HG02763 (cell line): ENCODE measurements around the gene RAPGEF1.
"Not testable (repeated sequence)": the region's sequence is repeated elsewhere in the genome, so short reads cannot be mapped to it uniquely, and the experiment has no call there.

Experiments used
- ATAC-seq: cut with Tn5 transposase; IDR thresholded peaks from one replicate; pipeline ENCODE4 v1.9.1; 2021; ENCODE audit warnings: mild to moderate bottlenecking, moderate library complexity; ENCODE audit not compliant: unreplicated experiment

RAPGEF1 gene

GRCh38 chr9:131575946-131576853 lies 163.7 kb downstream of the RAPGEF1 start:
- no peak for ATAC-seq

GRCh38 chr9:131574730-131575640 lies 164.9 kb downstream of the RAPGEF1 start:
- no peak for ATAC-seq

- no peak for ATAC-seq
These were observed 172.0 kb downstream of the RAPGEF1 start for GRCh38 chr9:131567910-131568309.

- ATAC-seq, result no peak
These were observed 173.7 kb downstream of the RAPGEF1 start for GRCh38 chr9:131566158-131566557.

DNA sequence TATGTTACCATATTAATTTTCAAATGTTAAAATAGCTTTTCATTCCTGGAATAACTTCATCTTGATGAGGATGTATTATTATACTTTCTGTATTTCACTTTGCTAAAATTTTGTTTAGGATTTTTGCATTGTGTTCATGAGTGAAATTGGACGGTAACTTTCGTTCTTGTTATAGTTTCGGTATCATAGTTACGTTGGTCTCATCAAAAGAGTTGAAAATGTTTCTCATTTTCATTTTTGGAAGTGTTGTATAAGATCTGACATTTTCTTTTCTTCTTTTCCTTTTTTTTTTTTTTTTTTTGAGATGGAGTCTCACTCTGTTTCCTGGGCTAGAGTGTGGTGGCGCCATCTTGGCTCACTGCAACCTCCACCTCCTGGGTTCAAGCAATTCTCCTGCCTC lies 174.5 kb downstream of the RAPGEF1 start:
- ATAC-seq, result no peak

- no peak for ATAC-seq
These were observed 177.6 kb downstream of the RAPGEF1 start for GRCh38 chr9:131562032-131562959.

DNA sequence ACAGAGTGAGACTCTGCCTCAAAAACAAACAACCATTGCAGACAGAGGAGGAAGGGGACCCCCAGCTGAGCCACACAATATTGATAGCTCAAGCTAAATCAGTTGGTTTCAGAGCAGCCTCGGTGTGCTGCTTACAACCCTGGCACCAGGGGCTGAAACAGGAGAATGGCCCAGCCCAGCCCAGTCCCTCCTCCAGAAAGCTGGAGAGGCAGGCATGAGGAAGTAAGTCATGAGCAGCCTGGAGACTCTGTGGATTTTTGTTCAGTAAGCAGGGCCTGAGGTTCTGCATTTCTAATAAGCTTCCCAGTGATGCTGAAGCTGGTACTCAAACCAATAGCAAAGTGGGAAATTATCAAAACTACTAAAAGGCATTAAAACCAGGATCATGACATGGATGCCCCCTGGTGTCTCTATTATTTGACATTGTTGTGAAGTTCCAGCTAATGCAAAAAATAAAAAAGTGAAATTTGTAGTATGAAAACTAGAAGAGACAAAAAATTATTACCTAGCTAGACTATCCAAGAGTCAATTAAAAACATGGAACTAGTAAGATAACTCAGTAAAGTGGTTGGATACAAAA lies 180.4 kb downstream of the RAPGEF1 start:
- ATAC-seq, result no peak

GRCh38 chr9:131557855-131558548 lies 181.9 kb downstream of the RAPGEF1 start:
- no peak for ATAC-seq

GRCh38 chr9:131555841-131556673 lies 183.8 kb downstream of the RAPGEF1 start:
- ATAC-seq, result no peak

DNA sequence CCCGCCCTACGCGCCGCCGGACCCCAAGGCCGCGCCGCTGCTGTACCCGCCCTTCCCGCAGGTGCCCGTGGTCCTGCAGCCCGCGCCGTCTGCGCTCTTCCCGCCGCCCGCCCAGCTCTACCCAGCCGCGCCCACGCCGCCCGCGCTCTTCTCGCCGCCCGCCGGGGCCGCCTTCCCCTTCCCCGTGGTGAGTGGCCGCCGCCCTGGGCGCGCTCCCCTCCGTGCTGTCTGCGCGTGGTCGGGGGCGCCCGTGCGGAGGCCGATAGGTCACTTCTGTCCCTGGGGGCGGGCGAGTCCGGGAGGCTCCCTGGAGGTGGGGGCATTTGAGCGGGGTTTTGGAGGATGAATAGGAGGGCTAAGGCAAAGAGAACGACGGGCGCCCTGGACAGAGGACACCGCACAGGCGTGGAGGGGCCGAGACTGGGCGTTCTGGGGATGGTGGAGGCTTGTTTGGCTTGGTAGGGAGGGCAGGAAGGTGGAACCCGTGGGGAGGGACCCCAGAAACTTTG lies 185.0 kb downstream of the RAPGEF1 start:
- no peak for ATAC-seq

GRCh38 chr9:131554087-131554842 lies 185.6 kb downstream of the RAPGEF1 start:
- no peak for ATAC-seq

- no peak for ATAC-seq
These were observed 187.8 kb downstream of the RAPGEF1 start for GRCh38 chr9:131552030-131552429.

DNA sequence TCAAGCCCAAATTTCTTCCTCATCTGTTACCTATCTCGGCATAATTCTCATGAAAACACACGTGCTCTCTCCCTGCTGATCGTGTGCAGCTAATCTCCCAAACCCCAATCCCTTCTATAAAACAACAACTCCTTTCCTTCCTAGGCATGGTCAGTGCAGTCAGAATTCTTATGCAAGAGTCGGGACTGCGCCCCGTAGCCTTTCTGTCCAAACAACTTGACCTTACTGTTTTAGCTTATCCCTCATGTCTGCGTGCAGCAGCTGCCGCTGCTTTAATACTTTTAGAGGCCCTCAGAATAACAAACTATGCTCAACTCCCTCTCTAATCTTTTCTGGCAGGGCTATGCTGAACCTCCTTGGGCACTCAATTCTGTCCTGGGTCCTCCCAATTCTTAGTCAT lies 189.4 kb downstream of the RAPGEF1 start:
- ATAC-seq, result not testable (repeated sequence)

GRCh38 chr9:131549186-131549585 lies 190.7 kb downstream of the RAPGEF1 start:
- not testable (repeated sequence) for ATAC-seq

GRCh38 chr9:131546336-131547084 lies 193.4 kb downstream of the RAPGEF1 start:
- ATAC-seq, result no peak

DNA sequence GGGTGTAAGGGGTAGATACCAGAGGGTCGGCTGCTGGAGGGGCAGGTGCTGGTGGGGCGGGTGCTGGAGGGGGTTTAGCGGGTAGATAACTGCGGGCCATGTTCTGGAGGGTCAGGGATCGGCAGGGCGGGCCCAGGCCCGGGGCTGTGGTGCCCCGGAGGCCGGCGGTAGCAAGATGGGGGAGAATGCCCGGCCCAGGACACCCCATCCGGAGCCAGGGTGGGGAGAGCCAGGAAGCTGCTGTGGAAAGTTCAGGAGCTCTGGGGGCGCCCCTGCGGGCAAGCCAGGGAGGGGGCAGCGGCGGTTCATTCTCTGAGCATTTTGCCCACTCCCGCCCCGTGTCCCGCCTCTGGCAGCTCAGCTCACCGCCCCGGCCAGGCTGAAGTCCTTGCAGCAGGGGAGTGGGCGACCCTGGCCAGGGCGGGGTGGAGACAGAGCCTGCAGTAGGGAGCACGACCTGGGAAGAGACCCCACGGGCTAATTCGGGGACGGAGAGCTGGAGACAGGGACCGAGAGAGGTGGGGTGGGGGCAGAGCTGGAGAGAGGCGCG lies 194.0 kb downstream of the RAPGEF1 start:
- no peak for ATAC-seq
